ENCODE measurements around the gene EVC. TPM values are rescaled to one million over a fixed set of nuclear protein-coding genes. Genes with fewer than 3 reads are reported as not detected.

The EVC gene
- total and polyA plus RNA-seq, 2 of the 4 experiments (the other 2 are of a cell fraction): 16.8 to 18.9 TPM

GRCh38 chr4:5746829-5747737 is 36.1 kb downstream of the EVC start:
- Histone ChIP-seq H3K27me3 (ENCODE audit: control insufficient read depth, insufficient read depth, low read length) (no peaks in the 10 kb centered on the region), H3K4me2 (ENCODE audit: low read depth, low read length) (peak overlapping the region; percentile 19), H4K20me1 (ENCODE audit: insufficient read depth, low read length) (peaks cover 12% of the 10 kb centered on the region), H3K27ac (ENCODE audit: insufficient read depth, low read length) (peak overlapping the region; percentile 61), H3K9me1 (ENCODE audit: insufficient read depth, low read length) (peaks cover 51% of the 10 kb centered on the region), H3K4ac (ENCODE audit: low read depth, low read length) (peak overlapping the region; percentile 62), H3K18ac (ENCODE audit: low read depth, low read length) (peak overlapping the region; percentile 82), H3K9ac (ENCODE audit: low read depth, low read length) (0 out of 2 replicates have a peak overlapping the region, but pooled peaks have one; percentile 14), H2AFZ (replicated peaks; ENCODE audit: low read length, poor library complexity) (peak overlapping the region; percentile 33), H2AK9ac (replicated peaks; ENCODE audit: low read depth, low read length, poor library complexity) (peak overlapping the region; percentile 87), H2AK5ac (ENCODE audit: low read depth, low read length) (peak overlapping the region; percentile 98), H2BK5ac (ENCODE audit: low read depth, low read length, poor library complexity, severe bottlenecking) (peak overlapping the region; percentile 87), H3K4me3 (ENCODE audit: insufficient read depth, low read depth, low read length) (no peak overlapping the region), H3K14ac (replicated peaks; ENCODE audit: low read depth, low read length) (peak overlapping the region; percentile 76), H2BK120ac (ENCODE audit: low read depth, low read length) (peak overlapping the region; percentile 85), H2BK15ac (ENCODE audit: low read depth, low read length) (peak overlapping the region; percentile 33; the same call in 2 of the 3 replicates), H4K91ac (ENCODE audit: insufficient read depth, low read depth, low read length) (peak overlapping the region; percentile 82), H4K5ac (ENCODE audit: low read depth, low read length) (peak overlapping the region; percentile 51), H3K36me3 (ENCODE audit: control insufficient read depth, insufficient read depth, low read length) (peaks cover 48% of the 10 kb centered on the region), H3K56ac (ENCODE audit: extremely low read depth, insufficient read depth, low read length) (peak overlapping the region; percentile 37), H3K23ac (ENCODE audit: low read depth, low read length) (peak overlapping the region; percentile 73), H3K4me1 (ENCODE audit: control insufficient read depth, insufficient read depth, low read length) (peaks cover 36% of the 10 kb centered on the region), H2BK20ac (ENCODE audit: low read depth, low read length) (peak overlapping the region; percentile 86), H3K9me3 (ENCODE audit: control insufficient read depth, insufficient read depth, low read length) (no peaks in the 10 kb centered on the region), H4K8ac (ENCODE audit: low read depth in 2 of 2, low read length in 2 of 2) (peak overlapping the region; percentile 6 to 42; a peak in 3 of 4 replicates), H3K79me1 (ENCODE audit: low read depth in 1 of 2, low read length in 2 of 2) (peaks cover 7 to 57% of the 10 kb centered on the region in 2 experiments; a peak in 3 of 4 replicates)
- dilution Hi-C loops (cut with HindIII; ENCODE audit: low sequenced_read_pairs, unreplicated experiment): no loop called here
- ChIA-PET CTCF (no interaction called here), POLR2A (ENCODE audit: unreplicated experiment) (interaction anchor here (1.1 kb wide), 1 partner anchor 39 kb away, joined by 3 read pairs; no protein-coding TSS in a partner anchor)
- no TSS peak for BruUV-seq (replicated peaks)
- TF ChIP-seq MAZ (IDR thresholded peaks at IDR 0.05; ENCODE audit: borderline replicate concordance, low read depth, low read length) (no peak), RCOR1 (IDR thresholded peaks at IDR 0.05; ENCODE audit: insufficient replicate concordance, low read length) (no peak), FOS (IDR thresholded peaks at IDR 0.05; ENCODE audit: low read depth, low read length) (peak; percentile 71), SMC3 (IDR thresholded peaks at IDR 0.05; ENCODE audit: low read depth, low read length) (no peak), NFE2L2 (IDR thresholded peaks at IDR 0.05; ENCODE audit: low read depth, low read length) (peak; percentile 18; the same call in 1 of the 2 replicates)
- in situ Hi-C loops (cut with MboI; ENCODE audit: low sequenced_read_pairs): no loop called here
- WGBS, 2 experiments (ENCODE audit: extremely low coverage in 2 of 2, insufficient read length in 1 of 2): 89% methylated on average over 3 of the region's 12 CpGs; no CpG with 5 or more reads in 1 of the 2 experiments
- ATAC-seq (ENCODE audit: low read depth) (peak; percentile 12), DNase-seq (peak; percentile 82)
- intact Hi-C loops (cut with micrococcal nuclease): loop anchor here (5.0 kb wide), 1 partner anchor 45 kb away; no protein-coding TSS in a partner anchor

All from IMR-90 (cell line).